Right atrium auricular region (tissue), 2 donors: ENCODE results near the gene PRSS1. TPM values are rescaled to one million over a fixed set of nuclear protein-coding genes. Genes with fewer than 3 reads are reported as not detected.
A peak's percentile ranks its signal among the peaks of the same experiment; 100 is the strongest.

Source experiments
- DNase-seq: peaks from one replicate; pipeline ENCODE4 v3.0.0-alpha.2; 2019; ENCODE audit warnings: low spot score
- H3K27ac ChIP-seq, 2 donors: fragments of 200-600 bp; sonication (generic); 1 replicate in 1 of 2; 2 replicates in 1 of 2; pipeline ENCODE4 v1.5.1; 2016 to 2019
- H3K27me3 ChIP-seq, 2 donors: fragments of 200-600 bp; sonication (generic); one replicate each; pipeline versions ENCODE4 v1.5.1 to v1.6.0; 2017 to 2019
- H3K36me3 ChIP-seq: fragments of 200-600 bp; sonication (generic); one replicate; pipeline ENCODE4 v1.5.1; 2016
- H3K4me1 ChIP-seq, 2 donors: fragments of 200-600 bp; sonication (generic); one replicate each; pipeline versions ENCODE4 v1.5.1 to v1.6.0; 2017 to 2019
- H3K4me3 ChIP-seq, 2 donors: fragments of 200-600 bp; sonication (generic); 1 replicate in 1 of 2; 2 replicates in 1 of 2; pipeline ENCODE4 v1.5.1; 2017 to 2019; ENCODE audit warnings: mild to moderate bottlenecking in 1 of 2, moderate library complexity in 1 of 2
- H3K9me3 ChIP-seq, 2 donors: fragments of 200-600 bp; sonication (generic); one replicate each; pipeline ENCODE4 v1.5.1; 2019
- total RNA-seq, 2 donors: library from RNA; depleted of rRNA; stranded (reverse); fragments of >200 nt; gene quantifications; one replicate each; pipeline ENCODE4 v1.1.0, GENCODE V29; 2016
- TF ChIP-seq, protein P1 (sequence below), 2 donors: fragments of 200-600 bp; sonication (generic); IDR thresholded peaks; one replicate each; pipeline ENCODE4 v1.5.1; 2019; ENCODE audit warnings: antibody characterized with exemption in 2 of 2

PRSS1 gene
- total RNA-seq, 2 donors from 2014 or later = not detected

GRCh38 chr7:142711746-142712616 is 37.3 kb upstream of the PRSS1 start:
- no peaks in the 10 kb centered on the region for H3K27me3 ChIP-seq
- H3K4me1 ChIP-seq = no peaks in the 10 kb centered on the region
- H3K36me3 ChIP-seq = no peaks in the 10 kb centered on the region
- H3K9me3 ChIP-seq = no peaks in the 10 kb centered on the region
- H3K27ac ChIP-seq = no peak overlapping the region
- TF ChIP-seq, protein P1, sequence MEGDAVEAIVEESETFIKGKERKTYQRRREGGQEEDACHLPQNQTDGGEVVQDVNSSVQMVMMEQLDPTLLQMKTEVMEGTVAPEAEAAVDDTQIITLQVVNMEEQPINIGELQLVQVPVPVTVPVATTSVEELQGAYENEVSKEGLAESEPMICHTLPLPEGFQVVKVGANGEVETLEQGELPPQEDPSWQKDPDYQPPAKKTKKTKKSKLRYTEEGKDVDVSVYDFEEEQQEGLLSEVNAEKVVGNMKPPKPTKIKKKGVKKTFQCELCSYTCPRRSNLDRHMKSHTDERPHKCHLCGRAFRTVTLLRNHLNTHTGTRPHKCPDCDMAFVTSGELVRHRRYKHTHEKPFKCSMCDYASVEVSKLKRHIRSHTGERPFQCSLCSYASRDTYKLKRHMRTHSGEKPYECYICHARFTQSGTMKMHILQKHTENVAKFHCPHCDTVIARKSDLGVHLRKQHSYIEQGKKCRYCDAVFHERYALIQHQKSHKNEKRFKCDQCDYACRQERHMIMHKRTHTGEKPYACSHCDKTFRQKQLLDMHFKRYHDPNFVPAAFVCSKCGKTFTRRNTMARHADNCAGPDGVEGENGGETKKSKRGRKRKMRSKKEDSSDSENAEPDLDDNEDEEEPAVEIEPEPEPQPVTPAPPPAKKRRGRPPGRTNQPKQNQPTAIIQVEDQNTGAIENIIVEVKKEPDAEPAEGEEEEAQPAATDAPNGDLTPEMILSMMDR (IDR thresholded peaks at IDR 0.05) = peak; percentile 36 to 69
- DNase-seq = no peak
- no peak overlapping the region for H3K4me3 ChIP-seq

GRCh38 chr7:142712617-142712957 is 36.7 kb upstream of the PRSS1 start:
- no peak overlapping the region for H3K27ac ChIP-seq
- H3K27me3 ChIP-seq = no peaks in the 10 kb centered on the region
- no peaks in the 10 kb centered on the region for H3K4me1 ChIP-seq
- H3K36me3 ChIP-seq = no peaks in the 10 kb centered on the region
- H3K4me3 ChIP-seq = no peak overlapping the region
- TF ChIP-seq, protein P1 (IDR thresholded peaks at IDR 0.05) = peak in 1 of 2 donors; percentile 12
- DNase-seq = no peak
- no peaks in the 10 kb centered on the region for H3K9me3 ChIP-seq

DNA sequence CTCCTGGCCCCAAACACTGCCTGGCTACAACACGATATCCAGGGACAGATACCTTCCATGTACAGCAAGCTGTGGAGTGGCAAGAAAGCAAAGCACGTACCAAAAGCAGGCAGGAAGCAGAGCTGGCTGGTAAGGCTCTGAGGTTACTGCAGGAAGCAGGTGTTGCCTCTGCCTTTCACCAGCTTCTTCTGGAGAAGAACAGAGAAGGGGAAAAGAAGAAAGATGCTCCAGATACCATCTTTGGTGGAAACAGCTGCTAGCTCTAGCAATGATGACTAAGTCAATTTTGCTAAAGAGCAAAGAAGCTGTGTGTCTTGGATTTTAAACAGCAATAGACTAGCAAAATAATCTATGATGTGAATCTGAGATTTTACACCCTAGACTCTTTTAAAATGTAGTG is 34.9 kb upstream of the PRSS1 start:
- H3K27me3 ChIP-seq = no peaks in the 10 kb centered on the region
- TF ChIP-seq, protein P1 (IDR thresholded peaks at IDR 0.05) = no peak
- no peak overlapping the region for H3K4me3 ChIP-seq
- no peak overlapping the region for H3K27ac ChIP-seq
- no peak for DNase-seq
- no peaks in the 10 kb centered on the region for H3K4me1 ChIP-seq
- no peaks in the 10 kb centered on the region for H3K36me3 ChIP-seq
- H3K9me3 ChIP-seq = no peaks in the 10 kb centered on the region

- H3K9me3 ChIP-seq = no peaks in the 10 kb centered on the region
- no peaks in the 10 kb centered on the region for H3K27me3 ChIP-seq
- no peak for DNase-seq
- H3K27ac ChIP-seq = no peak overlapping the region
- no peak overlapping the region for H3K4me3 ChIP-seq
- H3K36me3 ChIP-seq = no peaks in the 10 kb centered on the region
- H3K4me1 ChIP-seq = no peaks in the 10 kb centered on the region
- TF ChIP-seq, protein P1 (IDR thresholded peaks at IDR 0.05) = no peak
Observed at GRCh38 chr7:142716596-142716995, 32.7 kb upstream of the PRSS1 start.

DNA sequence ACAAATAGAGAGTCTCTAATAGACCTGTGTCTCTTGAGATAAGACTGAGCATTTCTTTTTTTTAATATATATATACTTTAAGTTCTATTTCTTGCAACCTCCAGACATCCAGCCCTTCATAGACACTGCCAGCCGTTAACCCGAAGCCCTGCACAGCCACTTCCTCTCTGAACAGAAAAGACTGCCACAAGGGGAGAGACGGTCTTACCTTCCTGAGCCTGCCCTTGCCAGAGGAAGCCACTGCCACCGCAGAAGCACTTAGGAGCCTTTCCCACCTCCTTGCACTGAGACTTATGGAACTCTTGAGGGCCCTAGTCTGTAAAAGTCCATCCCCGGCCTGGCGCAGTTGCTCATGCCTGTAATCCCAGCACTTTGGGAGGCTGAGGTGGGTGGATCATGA is 31.8 kb upstream of the PRSS1 start:
- H3K27me3 ChIP-seq = no peaks in the 10 kb centered on the region
- H3K9me3 ChIP-seq = no peaks in the 10 kb centered on the region
- TF ChIP-seq, protein P1 (IDR thresholded peaks at IDR 0.05) = no peak
- no peaks in the 10 kb centered on the region for H3K36me3 ChIP-seq
- DNase-seq = no peak
- no peaks in the 10 kb centered on the region for H3K4me1 ChIP-seq
- H3K27ac ChIP-seq = no peak overlapping the region
- H3K4me3 ChIP-seq = no peak overlapping the region

DNA sequence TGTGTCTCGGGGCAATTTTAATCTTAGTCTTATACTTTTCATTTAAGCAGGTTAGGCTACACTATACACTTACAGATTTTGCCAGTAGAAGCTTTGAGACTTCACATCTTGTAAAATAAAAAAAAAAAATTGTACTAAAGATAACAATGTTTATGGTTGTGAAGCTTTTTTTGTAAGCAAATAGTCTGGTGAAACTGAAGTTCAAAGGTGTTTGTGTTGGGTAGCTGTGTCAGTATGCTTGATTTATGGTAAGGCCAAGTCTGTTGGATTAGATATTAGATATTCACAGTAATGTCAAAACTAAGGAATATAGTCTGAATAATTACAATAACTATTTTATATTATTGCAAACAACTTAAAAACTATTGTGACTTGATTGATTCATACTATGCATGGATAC is 31.0 kb upstream of the PRSS1 start:
- TF ChIP-seq, protein P1 (IDR thresholded peaks at IDR 0.05) = no peak
- no peaks in the 10 kb centered on the region for H3K36me3 ChIP-seq
- H3K4me3 ChIP-seq = no peak overlapping the region
- H3K27ac ChIP-seq = no peak overlapping the region
- no peak for DNase-seq
- no peaks in the 10 kb centered on the region for H3K9me3 ChIP-seq
- H3K4me1 ChIP-seq = no peaks in the 10 kb centered on the region
- H3K27me3 ChIP-seq = no peaks in the 10 kb centered on the region
